GM12875 (cell line): ENCODE data around the gene KBTBD13.

ENCODE experiments used
- H3K4me3 ChIP-seq: one replicate; pipeline ENCODE4 v1.5.1; 2011; ENCODE audit warnings: low read depth, low read length, control low read depth
- TF ChIP-seq, protein P1 (sequence below): IDR thresholded peaks from 2 replicates; pipeline ENCODE4 v1.5.1; 2011; ENCODE audit warnings: low read depth, mild to moderate bottlenecking, control low read depth, inconsistent platforms, low read length, moderate library complexity, borderline replicate concordance; ENCODE audit not compliant: insufficient read depth

KBTBD13 gene

DNA sequence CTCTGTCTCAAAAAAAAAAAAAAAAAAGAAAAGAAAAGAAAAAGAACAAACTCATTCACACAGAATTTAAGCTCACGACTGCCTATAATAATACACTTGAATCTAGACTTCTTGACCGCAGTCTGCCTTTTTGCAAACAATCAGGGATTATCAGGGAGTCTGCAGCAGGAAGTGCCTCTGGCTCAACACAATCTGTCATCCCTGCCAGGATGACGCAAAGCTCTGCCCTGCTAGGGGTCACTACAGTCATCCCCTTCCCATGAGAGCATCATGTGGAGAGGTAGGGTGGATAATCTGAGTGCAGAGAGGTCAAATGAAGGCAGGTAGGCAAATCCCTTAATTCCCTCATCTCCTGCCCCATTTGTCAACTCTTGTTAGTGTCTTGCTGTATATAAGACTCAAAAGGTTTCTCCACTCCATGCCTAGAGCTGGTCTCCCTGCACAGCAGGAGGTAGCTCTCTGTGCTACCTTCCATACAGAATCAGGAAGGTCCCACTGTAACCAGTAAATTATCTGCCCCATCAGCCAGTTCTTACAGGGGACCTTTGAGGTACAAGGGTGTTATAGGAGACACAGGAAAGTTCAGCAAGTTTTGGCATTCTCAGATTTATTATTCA is 34.2 kb downstream of the KBTBD13 start:
- TF ChIP-seq, protein P1, sequence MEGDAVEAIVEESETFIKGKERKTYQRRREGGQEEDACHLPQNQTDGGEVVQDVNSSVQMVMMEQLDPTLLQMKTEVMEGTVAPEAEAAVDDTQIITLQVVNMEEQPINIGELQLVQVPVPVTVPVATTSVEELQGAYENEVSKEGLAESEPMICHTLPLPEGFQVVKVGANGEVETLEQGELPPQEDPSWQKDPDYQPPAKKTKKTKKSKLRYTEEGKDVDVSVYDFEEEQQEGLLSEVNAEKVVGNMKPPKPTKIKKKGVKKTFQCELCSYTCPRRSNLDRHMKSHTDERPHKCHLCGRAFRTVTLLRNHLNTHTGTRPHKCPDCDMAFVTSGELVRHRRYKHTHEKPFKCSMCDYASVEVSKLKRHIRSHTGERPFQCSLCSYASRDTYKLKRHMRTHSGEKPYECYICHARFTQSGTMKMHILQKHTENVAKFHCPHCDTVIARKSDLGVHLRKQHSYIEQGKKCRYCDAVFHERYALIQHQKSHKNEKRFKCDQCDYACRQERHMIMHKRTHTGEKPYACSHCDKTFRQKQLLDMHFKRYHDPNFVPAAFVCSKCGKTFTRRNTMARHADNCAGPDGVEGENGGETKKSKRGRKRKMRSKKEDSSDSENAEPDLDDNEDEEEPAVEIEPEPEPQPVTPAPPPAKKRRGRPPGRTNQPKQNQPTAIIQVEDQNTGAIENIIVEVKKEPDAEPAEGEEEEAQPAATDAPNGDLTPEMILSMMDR, result no peak
- H3K4me3 ChIP-seq, result no peak overlapping the region

DNA sequence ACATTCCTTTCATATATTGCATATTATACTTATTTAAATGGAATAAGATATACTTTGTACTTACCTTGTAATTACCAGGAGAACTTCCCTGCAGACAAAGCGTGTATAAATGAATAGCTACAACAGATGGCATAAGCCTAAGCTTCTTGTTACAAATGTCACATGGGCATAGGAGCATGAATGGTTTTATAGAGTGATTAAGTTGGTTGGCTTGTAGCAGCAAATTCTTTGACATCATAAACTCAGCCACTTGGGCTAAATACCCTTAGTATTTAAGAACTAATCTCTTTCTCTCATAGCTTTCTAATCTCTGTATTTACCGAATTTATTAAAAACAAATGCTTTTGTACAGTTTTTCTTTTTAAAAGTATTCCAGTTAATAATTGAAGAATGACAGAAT is 38.5 kb downstream of the KBTBD13 start, which contains the start of gene UBAP1L:
UBAP1L (minus strand) TSS at position 115 of the 400 bp plus-strand sequence. CDS start 8,985 bp downstream, outside the sequence.
- TF ChIP-seq, protein P1, result no peak
- H3K4me3 ChIP-seq, result no peak within 1 kb of the TSS

GRCh38 chr15:65115542-65115941 is 39.0 kb downstream of the KBTBD13 start:
- no peak overlapping the region for H3K4me3 ChIP-seq
- TF ChIP-seq, protein P1, result no peak
